IMR-90 (cell line): ENCODE data around the gene MMS19.

Experiments
- CTCF ChIP-seq: conservative IDR thresholded peaks from 2 replicates; pipeline ENCODE4 v1.5.1; 2012; ENCODE audit warnings: mild to moderate bottlenecking, low read depth, low read length, improper control_type of control experiment
- MXI1 ChIP-seq: IDR thresholded peaks from 2 replicates; pipeline ENCODE4 v1.6.1; 2012; ENCODE audit warnings: low read depth, mild to moderate bottlenecking, low read length, moderate library complexity, borderline replicate concordance

GRCh38 chr10:97490592-97490991 is 7.6 kb downstream of the MMS19 start:
- TF ChIP-seq MXI1 (no peak), CTCF (no peak)
